HG02678 (cell line): ENCODE measurements around the gene HSPE1.
"Not testable (repeated sequence)": the region's sequence is repeated elsewhere in the genome, so short reads cannot be mapped to it uniquely, and the experiment has no call there.

Experiments used
- ATAC-seq: cut with Tn5 transposase; IDR thresholded peaks from one replicate; pipeline ENCODE4 v1.9.1; 2021; ENCODE audit warnings: mild to moderate bottlenecking, moderate library complexity; ENCODE audit not compliant: unreplicated experiment

Gene HSPE1

GRCh38 chr2:197499594-197500502 is at the start of gene HSPE1, which contains the start of gene HSPD1:
Gene HSPE1 (plus strand): TSS chr2:197500379. CDS start chr2:197500437, 58 bp downstream.
Gene HSPD1 (minus strand): TSS chr2:197499840. CDS start chr2:197498848, 992 bp downstream.
- ATAC-seq = peak; percentile 76

DNA sequence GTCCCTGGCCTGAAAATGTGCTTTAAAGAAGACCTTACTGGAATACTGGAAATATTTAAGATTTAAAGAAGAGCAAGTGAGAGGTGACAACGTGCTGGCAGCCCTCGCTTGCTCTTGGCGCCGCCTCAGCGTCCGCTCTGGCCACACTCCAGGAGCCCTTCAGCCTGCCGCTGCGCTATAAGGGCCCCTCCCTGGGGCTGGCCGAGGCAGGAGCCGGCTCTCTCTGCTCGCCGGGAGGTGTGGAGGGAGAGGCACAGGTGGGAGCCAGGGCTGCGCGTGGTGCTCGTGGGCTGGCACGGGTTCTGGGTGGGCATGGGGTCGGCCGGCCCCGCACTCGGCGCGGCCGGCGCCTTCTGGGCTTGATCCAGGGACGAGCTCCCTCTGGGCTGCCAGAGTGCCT is 49.7 kb upstream of the HSPE1 start:
- no peak for ATAC-seq

GRCh38 chr2:197450935-197451358 is 49.2 kb upstream of the HSPE1 start:
- not testable (repeated sequence) for ATAC-seq

DNA sequence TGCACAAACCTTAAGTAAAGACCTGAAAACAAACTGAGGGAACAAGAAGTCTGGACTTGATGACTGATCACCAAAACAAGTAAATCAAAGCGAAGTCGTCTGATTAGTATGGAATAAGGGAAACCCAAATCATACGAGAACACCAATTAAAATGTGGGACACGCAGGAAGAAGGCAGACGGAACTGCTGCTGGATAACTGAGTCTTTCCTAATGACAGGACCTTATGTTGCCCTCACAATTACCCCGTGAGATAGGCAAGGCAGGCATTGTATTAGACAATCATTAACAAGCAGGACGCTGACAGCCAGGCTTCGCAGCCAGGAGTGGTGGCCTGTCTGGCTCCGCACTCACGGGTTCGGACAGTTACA is 47.4 kb upstream of the HSPE1 start:
- ATAC-seq = no peak

DNA sequence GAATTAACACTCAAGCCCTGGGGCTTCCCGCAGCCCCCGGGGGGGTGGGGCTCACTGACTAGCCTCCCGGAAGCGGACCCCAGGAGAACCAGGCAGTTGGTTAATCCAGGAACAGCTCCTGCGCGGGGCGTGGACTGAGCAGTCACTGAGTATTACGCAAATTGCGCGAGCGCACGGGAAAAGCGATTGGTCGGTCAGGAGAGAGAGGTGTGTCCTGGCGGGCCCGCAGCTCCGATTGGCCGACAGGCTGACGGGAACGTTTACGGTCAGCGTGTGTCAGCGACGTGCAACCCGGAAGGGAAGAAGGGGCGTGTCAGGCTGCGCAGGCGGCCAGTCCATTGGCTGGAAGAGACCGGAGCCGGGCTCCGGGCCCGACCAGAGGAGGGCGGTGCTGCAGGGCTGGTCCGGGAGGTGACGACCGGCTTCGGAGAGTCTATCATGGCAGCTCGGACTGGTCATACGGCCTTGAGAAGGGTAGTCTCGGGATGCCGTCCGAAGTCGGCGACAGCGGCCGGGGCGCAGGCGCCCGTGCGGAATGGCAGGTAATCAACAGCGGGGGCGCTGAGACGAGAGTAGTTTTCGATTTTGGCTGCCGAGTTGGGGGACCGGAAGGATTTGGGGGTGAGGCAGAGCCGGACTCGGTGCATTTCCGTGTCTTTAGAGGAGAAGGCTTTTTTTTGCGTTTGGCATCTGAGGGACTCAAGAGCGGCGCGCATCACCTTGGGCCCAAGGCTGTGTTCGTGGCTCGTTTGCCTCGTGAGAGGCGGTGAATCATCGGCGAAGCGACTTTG is 46.9 kb upstream of the HSPE1 start, which contains the start of gene COQ10B:
Gene COQ10B, plus strand, starts transcription at position 430 of the 791 bp plus-strand sequence. Its CDS starts 9 bp downstream, at position 439.
- peak; percentile 93 for ATAC-seq

DNA sequence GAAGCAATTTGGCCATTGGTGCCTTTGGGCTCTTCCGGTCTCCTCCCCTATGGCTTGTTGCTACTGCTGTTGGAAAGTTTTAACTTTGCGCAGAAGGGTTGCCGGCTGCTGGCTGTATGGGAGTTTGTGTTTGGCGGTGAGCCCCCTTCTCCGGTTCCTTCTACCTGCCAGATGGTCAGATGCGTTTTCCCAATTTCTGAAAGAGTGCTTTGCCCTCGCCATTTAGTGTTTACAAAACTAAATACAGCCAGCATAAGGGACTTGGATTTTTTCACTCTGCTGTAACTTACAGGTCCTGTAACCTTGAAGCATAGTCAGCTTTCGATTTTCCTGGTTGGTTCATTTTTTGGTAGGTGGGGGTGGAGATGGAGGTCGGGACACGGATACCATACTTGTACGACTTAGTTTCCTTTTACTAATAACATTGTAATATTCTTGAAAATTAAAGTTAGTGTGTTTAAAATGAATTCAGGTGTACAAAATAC is 46.2 kb upstream of the HSPE1 start:
- ATAC-seq = peak; percentile 32

GRCh38 chr2:197454923-197455322 is 45.3 kb upstream of the HSPE1 start:
- ATAC-seq = no peak

DNA sequence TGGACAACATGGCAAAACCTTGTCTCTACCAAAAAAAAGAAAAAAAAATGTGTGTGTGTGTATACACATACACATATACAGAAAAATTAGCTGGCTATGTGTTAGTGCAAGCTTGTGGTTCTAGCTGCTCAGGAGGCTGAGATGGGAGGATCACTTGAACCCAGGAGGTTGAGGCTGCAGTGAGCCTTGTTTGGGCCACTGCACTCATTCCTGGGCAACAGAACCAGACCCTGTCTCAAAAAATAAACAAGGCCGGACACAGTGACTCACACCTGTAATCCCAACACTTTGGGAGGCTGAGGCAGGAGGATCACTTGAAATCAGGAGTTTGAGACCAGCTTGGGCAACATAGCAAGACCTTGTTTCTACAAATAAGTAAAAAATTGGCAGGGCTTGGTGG is 44.8 kb upstream of the HSPE1 start:
- no peak for ATAC-seq

DNA sequence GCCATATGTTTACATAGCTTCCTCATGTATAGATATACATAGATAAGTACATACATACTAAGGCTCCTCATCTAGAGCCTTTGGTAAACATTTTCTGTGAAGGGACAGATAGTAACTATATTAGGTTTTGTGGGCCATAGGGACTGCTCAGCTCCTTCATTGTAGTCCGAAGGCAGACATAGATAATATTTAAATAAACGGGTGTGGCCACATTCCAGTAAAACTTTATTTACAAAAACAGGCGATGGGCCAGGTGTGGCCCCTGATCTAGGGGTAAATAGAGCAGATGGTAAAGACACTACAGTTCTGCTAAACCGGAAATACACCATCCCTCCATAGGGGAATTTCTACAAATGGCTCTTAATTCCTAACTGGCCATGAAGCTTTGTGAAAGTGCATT is 39.5 kb upstream of the HSPE1 start:
- ATAC-seq = no peak

DNA sequence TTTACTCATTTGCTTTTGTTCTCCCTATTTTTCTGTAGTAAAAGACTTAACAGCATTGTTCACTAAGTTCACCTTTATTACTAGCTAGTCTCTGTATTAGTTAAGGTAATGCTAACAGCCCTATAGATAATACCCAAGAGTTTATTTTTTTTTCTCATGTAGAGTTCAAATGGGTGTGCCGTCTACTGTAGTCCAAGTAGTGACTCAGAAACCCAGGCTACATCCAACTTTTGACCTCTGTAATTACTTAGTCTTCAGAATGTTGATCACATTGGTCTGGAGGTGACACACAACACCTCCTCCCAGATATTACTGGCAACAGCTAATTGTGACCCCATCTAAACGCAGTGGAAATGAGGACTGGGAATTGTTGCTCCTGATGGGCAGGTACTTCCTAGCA is 39.1 kb upstream of the HSPE1 start:
- no peak for ATAC-seq

GRCh38 chr2:197464175-197464574 is 36.0 kb upstream of the HSPE1 start:
- no peak for ATAC-seq

DNA sequence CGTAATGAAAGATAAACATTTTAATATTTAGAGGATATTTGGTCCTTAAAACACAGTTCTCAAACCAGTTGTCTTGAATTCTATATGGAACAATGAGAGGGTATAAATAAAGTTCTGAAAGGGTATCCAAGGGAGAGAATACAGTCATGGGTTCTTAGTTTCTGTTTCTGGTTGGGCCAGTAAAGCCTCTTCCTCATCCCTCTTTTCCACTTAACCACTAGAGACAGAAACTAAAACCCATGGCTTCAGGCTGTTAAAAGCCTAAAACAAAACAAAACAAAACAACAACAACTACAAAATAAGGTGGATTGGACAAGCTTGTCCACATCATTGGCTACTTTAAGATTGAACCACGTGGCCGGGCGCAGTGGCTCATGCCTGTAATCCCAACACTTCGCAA is 28.0 kb upstream of the HSPE1 start:
- no peak for ATAC-seq

DNA sequence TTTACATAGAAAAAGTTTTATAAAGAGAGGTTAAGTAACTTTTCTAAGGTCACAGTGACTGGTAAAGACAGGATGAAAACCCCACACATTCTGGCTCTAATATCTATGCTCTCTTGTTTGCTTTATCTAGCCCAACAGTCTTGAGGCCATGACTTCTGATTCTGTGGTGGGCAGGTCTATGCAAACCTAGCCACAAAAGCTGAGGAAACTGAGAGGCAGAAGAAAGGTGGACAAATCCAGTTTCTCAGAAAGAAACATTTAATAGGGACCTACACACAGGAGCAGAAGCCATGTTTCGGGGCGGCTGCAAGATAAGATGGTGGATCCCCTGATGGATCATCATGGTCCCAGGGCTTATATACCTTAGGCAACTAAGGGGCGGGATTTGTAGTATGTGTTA is 22.4 kb upstream of the HSPE1 start:
- ATAC-seq = no peak

DNA sequence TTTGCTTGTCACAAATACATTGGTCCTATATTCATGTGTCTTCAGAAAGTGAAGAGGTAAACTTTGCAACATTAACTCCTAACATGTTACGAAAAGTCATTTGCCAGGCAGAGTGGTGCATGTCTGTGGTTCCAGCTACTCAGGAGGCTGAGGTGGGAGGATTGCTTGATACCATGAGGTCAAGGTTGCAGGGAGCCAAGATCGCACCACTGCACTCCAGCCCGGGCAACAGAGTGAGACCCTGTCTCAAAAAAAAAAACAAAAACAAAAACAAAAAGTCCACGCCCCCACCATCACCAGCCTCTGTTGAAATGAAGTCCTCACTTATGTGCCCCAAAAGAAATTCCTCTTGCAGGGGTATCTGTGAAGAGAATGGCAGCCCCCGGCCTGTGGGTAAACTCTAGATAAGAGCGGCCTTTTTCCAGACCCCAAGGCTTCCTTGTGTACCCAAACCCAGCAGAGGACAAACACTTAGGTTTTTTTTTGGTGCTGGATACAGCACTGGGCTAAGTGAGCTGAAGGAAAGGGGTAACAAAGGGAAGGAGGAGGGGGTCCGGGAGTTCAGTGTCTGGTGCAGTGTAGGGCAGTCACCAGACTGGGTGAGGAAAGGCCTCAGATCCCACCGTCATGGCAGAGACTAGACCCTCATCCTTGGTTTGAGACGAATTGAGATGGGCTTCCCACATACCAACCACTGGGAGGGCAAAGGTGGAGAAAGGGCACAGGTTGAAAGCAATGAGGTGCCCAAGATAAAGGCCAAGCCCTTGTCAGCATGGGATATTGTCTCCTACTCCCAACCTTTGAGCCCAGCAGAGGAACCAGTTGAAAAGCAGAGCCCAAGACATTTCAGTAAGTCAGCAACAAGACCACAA is 19.8 kb upstream of the HSPE1 start:
- no peak for ATAC-seq

GRCh38 chr2:197484248-197484647 is 15.9 kb upstream of the HSPE1 start:
- ATAC-seq = not testable (repeated sequence)

DNA sequence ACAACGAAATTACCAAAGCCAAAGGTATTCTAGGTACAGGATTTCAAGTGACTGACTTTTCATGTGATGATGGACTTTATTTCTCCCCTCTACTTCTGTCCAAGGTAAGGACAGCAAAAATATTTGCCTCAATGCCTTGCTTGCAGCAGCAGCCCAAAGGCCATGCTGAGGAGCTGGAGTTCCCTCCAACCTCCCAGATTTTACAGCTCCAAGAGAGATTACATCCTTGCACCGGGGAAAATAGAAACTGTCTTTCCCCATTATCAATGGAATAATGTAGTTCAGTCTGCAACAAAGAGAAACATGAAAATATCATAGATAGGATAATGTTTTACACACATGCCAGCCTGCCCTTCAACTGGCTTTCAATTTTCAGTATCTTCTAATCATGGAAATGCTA is 14.0 kb upstream of the HSPE1 start:
- ATAC-seq = no peak

- no peak for ATAC-seq
Measured at GRCh38 chr2:197487385-197487784, 12.8 kb upstream of the HSPE1 start.

- ATAC-seq = no peak
Measured at GRCh38 chr2:197495433-197496134, 4.6 kb upstream of the HSPE1 start.

GRCh38 chr2:197496695-197497094 is 3.5 kb upstream of the HSPE1 start:
- ATAC-seq = no peak

GRCh38 chr2:197497326-197497725 is 2.9 kb upstream of the HSPE1 start:
- no peak for ATAC-seq
